Loucy (cell line): ENCODE results near the gene NTHL1.

Experiments used
- CTCF ChIP-seq: fragments of 200-600 bp; sonication (generic); conservative IDR thresholded peaks from 2 replicates; pipeline ENCODE4 v1.5.1; 2014; ENCODE audit warnings: mild to moderate bottlenecking, antibody characterized with exemption, low read length
- EZH2phosphoT487 ChIP-seq: fragments of 200-600 bp; IDR thresholded peaks from 2 replicates; pipeline ENCODE4 v1.6.1; 2018; ENCODE audit warnings: antibody characterized with exemption, mild to moderate bottlenecking, moderate library complexity, borderline replicate concordance

- TF ChIP-seq CTCF = no peak
- TF ChIP-seq EZH2phosphoT487 = no peak
Observed at GRCh38 chr16:2090777-2091546, 43.3 kb upstream of the NTHL1 start.
